Fibroblast of gingiva (primary cell): ENCODE results near the gene CCL26.

Experiments used
- DNase-seq: peaks from one replicate; pipeline ENCODE4 v3.0.0-alpha.2; 2011; ENCODE audit warnings: low read depth

Gene CCL26, protein sequence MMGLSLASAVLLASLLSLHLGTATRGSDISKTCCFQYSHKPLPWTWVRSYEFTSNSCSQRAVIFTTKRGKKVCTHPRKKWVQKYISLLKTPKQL

DNA sequence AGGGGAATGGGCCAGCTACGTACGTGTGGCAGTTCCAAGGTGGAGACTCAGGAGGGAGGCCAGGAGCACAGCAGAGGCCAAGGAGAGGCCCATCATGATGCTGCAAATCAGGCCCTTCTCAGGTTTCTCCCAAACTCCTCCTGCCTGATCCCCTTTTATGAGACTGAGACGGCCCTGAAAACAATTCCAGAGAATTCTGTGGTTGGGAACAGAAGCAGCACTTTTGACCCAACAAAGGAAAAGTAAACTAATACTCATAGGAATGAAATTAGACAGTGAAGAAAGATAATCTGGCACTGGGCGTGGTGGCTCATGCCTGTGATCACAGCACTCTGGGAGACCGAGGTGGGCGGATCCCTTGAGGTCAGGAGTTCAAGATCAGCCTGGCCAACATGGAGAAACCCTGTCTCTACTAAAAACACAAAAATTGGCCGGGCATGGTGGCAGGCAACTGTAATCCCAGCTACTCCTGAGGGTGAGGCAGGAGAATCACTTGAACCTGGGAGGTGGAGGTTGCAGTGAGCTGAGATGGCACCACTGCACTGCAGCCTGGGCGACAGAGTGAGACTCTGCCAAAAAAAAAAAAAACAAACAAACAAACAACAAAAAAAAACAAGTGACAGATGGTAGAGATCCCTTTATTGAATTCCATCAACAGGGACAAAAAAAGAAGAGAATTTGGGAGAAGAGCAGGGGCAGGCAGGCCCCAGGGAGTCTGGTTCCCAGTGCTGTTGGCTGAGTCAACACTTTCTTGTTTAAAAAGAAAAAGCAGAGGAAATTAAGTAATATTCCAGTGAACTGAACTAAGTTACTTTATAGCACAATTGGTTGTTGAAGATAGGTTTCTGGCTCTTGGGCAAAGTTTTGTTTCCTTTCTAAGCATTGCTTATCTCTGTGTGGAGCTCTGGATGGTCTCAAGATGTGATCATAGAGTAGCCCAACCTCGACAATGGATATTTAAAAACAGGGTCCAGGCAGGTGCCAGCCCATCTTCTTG, at the start of gene CCL26:
TSS of gene CCL26 (minus strand) at position 131 of the 997 bp plus-strand sequence. CDS start at position 96, 35 bp downstream.
- DNase-seq, result peak; percentile 78

DNA sequence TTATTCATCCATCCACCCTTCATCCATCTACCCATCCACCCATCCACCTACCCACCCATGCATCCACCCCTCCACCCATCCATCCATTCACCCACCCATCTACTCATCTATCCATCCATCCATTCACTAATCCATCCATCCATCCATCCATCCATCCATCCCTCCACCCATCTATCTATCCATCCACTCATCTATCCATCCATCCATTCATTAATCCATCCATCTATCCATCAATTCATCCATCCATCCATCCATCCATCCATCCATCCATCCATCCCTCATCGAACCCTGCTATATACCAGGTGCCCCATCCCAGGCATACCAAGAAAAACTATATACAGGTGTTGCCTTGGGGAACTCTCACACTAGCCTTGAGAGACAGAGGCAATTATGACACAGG, 48.7 kb upstream of the CCL26 start:
- no peak for DNase-seq

DNA sequence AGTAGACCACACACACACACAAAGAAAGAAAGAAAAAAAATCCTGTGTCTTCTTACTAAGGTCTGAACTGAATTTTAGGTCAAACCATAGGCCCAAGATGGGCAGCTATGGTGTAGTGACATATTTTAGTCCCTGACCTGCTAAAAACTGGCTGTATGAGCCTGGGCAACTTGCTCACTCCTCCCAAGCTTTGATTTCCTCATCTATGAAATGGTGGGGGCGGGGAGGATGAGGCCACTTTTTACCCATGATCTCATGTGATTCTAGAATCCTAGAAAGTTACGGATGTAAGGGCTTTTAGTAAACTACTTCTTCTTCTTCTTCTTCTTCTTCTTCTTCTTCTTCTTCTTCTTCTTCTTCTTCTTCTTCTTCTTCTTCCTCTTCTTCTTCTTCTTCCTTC, 47.7 kb upstream of the CCL26 start:
- no peak for DNase-seq

DNA sequence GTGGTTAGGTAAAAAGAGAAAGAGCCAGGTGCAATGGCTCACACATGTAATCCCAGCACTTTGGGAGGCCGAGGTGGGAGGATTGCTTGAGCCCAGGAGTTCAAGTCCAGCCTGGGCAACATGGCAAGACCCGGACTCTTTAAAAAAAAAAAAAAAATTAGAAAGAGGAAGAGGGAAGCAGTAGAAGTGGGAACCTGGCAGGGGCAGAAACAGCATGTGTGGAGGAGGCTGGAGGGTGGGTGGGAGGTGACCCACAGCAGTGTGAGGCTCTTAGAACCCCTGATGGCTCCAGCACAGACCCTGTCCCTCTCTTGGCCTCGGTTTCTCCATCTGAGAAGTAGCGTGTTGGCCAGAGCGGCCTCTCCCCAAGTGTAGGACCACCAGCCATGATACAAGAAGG, 46.5 kb upstream of the CCL26 start:
- DNase-seq, result no peak

DNA sequence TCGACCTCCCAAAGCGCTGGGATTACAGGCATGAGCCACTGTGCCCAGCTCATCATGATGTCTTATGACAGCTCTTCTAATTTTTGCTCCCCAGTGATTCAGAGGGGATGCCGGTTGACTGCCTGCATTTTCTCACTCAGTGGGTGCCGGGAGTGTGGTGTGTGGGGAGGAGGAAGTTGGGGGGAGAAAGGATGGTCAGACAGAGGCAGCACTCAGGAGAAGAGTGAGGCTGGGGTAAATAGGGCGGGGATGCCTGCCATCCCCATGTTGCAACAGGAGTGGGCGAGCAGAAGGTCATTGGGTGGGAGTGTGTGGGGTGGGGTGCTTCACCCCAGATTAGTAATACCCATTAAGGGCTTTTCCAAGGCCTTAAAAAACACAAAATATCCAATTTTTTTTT, 45.1 kb upstream of the CCL26 start:
- no peak for DNase-seq

DNA sequence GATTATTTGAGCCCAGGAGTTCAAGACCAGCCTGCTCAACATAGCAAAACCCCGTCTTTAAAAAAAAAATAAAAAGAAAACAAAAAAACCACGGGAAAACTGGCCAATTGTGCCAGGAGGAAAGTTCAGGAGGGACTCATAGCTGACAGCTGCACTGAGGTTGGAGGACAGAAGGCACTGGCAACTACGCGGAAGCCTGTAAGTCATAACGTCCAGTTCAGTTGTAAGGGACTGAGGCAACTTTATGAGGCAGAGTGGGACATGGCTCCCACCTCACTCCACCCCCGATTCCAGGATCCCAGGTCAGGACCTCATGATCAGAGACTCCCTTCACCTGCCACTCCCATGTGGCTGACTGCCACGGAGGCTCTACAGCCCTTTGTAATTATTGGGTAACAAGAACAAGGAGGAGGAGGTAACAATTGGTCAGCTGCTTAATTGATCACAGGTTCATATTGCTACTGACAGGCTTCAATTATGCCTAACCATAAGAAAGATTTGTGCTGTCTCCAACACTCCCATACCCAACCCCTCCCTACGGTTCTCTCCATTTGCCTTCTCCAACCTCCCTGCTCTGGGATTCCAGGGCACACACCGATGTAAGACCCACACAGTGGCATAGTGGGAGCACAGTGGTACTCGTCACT, 43.5 kb upstream of the CCL26 start:
- no peak for DNase-seq

DNA sequence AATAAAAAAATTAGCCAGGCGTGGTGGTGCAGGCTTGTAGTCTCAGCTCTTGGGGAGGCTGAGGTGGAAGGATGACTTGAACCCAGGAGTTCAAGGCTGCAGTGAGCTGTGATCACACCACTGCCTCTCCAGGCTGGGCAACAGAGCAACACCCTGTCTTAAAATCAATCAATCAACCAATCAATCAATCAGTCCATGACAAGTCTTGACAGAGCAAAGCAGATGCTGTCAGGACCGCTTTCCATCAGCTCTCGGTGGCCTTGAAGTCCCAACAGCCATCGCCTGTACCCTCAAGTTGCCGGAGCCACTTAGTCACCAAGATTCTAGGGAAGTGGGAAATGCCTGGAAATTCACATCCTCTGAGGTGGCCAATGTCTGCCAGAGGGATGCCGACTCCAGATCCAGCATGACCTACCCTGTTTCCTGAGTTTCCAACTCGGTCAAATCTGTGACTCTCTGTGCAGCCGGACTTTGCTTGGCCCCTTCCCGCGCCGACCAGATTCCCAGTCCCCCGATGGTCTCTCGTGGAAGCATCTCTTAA, 42.5 kb upstream of the CCL26 start:
- no peak for DNase-seq

DNA sequence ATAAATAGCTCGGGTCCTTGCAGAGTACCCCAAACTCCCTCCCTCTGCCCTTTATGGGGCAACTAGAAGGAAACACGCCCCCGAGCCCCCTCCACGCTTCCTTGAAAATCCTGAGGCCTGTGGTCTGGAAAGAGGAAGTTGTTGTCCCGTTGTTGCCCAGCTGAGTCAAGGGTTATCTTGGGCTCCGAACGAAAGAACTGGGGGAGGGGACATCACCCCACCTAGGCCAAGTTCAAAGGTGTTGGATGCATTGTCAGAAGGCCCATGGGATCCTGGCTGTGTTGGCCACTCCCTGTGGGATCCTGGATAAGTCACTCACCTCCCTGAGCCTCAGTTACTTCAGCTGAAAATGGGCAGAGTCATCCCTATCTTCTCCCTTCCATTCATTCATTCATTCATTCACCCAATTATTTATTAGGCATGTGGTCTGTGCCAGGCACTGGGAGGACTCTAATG, 41.8 kb upstream of the CCL26 start, which contains the start of gene CCL24:
TSS of gene CCL24 (minus strand) at position 26 of the 456 bp plus-strand sequence. CDS start 91 bp downstream, outside the sequence.
- no peak for DNase-seq

DNA sequence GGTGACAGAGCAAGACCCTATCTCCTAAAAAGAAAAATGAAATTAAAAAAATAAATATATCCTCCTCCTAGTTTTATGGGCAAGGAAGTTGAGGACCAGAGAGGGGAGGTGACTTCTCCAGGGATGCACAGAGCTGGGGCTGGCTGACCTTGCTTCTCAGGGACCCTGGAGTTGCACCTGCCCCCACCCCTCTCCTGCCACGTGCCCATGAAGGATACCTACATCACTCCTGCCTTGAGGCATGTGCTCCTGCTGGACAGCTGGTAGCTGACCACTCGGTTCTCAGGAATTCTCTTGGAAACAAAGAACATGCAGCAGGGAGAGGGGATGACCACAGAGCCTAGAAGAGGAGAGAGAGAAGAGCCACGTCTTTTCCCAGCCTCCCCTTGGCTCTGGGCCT, 41.1 kb upstream of the CCL26 start:
- DNase-seq, result no peak

DNA sequence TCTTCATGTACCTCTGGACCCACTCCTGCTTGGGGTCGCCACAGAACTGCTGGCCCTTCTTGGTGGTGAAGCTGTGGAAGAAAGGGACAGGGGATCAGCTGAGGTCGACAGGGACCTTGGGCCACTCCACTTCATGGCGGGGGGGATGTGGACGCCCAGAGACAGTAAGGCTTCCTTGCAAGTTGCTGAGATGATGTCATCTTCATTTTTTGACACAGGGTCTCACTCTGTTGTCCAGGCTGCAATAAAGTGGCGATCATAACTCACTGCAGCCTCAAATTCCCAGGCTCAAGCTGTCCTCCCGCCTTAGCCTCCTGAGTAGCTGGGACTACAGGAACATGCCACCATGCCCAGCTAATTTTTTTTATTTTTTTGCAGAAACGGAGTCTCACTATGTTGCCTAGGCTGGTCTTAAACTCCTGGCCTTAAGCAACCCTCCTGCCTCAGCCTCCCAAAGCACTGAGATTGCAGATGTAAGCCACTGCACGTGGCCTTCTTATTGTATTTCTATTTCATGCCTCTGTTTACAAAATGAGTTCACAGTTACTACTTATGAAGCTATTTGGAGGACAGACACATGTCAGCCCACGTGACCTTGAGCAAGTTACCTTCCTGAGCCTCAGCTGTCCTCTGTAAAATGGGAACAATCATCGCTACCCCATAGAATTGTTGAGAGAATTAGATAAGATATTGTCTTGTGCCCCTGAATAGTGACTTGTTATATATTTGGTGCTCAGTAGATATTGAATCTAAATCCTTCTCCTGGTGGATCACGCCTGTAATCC, 40.1 kb upstream of the CCL26 start:
- DNase-seq, result no peak

DNA sequence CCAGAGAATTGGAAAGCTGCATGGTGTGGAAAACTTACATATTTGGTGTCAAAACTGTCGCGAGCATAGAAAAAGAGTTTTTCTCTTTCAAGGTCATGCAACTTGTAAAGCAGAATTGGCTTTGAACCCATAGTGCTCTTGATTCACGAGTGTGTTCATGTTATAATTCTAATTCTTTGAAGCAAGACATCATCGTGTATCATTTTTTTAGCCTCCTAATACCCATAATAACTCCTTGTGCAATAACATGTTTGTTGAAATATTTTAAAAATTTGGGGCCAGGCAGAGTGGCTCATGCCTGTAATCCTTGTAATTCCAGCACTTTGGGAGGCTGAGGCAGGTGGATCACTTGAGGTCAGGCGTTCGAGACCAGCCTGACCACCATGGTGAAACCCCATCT, 37.4 kb upstream of the CCL26 start:
- DNase-seq, result no peak

DNA sequence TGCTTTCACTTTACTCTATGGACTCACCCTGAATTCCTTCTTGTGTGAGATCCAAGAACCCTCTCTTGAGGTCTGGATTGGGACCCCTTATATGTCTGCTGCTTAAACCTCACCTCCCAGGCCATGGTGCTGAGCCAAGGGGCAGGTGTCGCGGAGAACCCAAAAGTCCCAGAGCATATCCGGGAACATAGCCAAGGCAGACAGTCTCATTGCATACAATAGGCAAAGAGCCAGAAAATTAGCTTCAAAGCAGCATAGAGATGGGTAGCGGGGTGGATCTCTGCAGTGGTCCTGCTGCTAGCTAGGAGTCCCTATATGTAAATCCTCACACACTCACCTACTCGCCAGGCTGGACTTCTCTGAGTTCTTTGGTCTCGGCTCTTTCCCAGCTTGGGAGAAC, 36.1 kb upstream of the CCL26 start:
- no peak for DNase-seq

DNA sequence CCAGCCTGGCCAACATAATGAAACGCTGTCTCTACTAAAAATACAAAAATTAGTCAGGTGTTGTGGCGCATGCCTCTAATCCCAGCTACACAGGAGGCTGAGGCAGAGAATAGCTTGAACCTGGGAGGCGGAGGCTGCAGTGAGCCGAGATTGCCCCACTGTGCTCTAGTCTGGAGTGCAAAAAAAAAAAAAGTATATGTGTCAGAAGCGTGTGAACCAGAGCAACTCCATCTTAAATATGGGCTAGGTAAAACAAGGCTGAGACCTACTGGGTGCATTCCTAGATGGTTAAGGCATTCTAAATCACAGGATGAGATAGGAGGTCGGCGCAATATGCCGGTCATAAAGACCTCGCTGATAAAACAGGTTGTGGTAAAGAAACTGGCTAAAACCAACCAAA, 35.4 kb upstream of the CCL26 start:
- no peak for DNase-seq

DNA sequence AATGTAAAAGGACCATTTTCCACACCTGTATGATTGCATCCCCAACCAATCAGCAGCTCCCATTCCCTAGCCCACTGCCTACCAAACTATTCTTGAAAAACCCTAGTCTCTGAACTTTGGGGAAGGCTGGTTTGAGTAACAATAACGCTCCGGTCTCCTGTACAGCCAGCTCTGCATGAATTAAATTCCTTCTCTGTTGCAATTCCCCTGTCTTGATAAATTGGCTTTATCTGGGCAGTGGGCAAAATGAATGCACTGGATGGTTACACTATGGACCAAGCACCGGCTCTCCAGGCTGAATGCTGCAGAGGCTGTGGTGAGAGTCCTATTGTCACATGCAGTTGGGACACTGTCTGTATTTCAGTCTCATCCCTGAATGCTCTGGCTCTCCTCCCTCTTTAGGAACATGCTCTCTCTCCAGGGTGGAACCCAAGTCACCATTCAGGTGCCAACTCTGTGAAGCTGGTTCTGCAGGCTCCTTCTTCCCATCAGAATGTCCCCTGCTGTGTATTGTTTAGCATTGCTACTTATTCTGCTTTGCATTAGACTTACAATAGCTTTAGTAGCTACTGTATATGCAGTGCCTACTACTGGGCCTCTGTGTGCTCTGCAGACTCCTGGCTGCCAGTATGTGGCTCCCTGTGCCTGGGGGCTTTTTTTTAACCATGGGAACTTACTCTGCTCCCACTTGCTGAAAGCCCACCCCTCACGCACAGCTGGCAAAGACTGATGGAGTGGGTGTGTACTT, 34.7 kb upstream of the CCL26 start:
- DNase-seq, result no peak

DNA sequence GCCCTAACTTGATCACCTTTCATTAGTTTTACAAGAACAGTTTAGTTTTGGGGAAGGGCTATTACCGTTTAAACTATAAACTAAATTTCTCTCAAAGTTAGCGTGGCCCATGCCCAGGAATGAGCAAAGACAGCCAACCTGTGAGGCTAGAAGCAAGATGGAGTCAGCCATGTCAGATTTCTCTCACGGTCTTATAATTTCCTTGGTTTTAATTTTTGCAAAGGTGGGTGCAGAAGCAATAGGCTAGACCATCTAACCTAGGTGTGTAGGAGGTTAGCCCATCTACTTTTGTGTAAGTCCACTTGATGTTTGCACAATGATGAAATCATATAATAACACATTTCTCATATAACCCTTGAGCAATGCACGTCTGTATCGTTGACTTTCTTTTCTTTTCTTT, 32.7 kb upstream of the CCL26 start:
- DNase-seq, result no peak

DNA sequence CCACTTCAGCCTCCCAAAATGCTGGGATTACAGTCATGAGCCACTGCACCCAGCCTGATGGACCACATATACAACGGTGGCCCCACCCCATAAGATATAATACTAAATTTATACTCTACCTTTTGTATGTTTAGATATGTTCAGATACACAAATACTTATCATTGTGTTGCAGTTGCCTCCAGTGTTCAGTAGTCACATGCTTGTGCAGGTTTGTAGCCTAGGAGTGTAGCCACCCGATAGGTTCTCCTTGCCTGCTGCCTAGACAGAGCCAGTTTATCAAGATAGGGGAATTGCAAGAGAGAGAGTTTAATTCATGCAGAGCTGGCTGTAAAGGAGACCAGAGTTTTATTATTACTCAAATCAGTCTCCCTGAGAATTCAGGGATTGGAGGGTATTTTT, 32.0 kb upstream of the CCL26 start:
- no peak for DNase-seq

DNA sequence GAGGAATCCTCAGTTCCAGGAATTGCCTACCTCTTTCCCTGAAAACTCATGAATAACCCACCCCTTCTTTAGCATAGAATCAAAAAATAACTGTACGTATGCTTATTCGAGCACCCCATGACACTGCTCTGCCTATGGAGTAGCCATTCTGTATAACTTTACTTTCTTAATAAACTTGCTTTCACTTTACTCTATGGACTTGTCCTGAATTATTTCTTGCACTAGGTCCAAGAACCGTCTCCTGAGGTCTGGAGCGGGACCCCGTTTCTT, 30.5 kb upstream of the CCL26 start:
- no peak for DNase-seq

DNA sequence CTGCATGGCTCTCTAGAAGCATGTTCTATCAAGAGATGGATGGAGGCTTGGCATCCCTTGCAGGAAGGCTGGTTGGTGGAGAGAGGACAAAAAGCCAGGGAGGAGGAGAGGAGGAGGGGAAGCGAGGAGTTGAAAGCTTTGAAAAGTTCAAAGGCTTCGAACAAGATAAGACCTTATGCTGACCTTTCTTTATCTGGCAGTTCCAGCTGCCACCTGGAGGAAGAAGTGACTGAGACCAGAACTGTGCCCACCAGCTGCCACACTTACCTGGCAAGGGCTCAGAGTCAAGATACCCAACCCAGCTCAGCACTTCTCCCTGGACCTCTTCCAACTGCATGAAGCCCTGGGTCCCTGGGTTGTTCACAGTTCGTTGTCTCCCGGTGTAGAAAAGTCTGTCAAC, 26.8 kb upstream of the CCL26 start:
- DNase-seq, result no peak

DNA sequence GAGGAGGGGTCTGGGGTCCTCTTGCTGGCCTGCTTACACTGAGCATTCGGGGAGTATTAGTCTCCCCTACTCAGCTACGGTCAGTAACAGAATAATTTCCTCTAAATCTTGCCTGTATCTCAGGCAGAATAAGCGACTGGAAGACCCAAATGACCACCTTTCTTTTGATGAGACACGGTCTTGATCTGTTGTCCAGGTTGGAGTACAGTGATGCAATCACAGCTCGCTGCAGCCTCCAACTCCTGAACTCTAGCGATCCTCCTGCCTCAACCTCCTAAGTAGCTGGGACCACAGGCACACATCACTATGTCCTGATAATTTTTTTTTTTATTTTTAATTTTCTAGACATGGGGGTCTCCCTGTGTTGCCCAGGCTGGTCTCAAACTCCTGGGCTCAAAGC, 24.4 kb upstream of the CCL26 start:
- no peak for DNase-seq

DNA sequence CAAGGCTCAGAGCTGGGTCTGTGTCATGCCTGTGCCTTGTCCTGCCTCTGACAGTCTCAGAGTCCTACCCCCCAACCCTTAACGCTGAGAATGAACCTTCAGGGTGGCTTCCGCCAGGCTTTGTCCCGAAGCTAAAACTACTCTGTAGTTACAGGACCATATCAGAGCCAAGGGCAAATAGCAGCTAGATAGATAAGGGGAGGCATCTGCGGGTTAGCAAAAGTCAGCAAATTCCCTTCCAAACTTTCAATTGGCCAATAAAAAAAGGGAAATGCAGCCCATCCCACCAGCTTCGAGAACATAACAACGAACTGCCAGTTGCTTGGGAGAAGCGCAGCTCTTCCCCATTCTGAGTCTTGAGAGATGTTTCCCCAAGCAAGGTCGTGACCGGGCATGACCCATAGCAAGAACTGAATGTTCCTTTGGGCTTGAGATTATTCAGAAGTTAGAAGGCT, 23.8 kb upstream of the CCL26 start:
- DNase-seq, result no peak

DNA sequence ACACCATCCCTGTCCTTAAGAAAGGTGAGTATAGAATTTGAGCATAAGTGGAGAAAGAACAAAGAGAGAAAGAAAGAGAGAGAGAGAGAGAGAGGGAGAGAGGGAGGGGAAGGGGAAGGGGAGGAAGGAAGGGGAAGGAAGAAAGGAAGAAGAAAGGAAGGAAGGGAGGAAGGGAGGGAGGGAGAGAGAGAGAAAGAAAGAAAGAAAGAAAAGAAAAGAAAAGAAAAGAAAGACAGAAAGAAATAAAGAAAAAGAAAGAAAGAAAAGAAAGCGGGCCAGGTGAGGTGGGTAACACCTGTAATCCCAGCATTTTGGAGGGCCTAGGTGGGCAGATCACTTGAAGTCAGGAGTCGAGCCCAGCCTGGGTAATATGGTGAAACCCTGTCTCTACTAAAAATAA, 21.7 kb upstream of the CCL26 start:
- DNase-seq, result no peak
